Stimulated activated CD8-positive, alpha-beta memory T cell treated with anti-CD3 and anti-CD28 coated beads, Interleukin-7, amount 100 ng/mL, for 48 hours (primary cell): ENCODE measurements around the gene SOX10.

Experiments
- DNase-seq, 2 donors: peaks; one replicate each; pipeline ENCODE4 v3.0.0-alpha.2; 2020; ENCODE audit warnings: low read depth in 1 of 2; ENCODE audit errors: extremely low read depth in 1 of 2

The SOX10 gene

GRCh38 chr22:37983860-37984791 lies at the start of gene SOX10:
SOX10 (minus strand) TSS chr22:37984555; CDS start chr22:37983784, 771 bp downstream.
- no peak for DNase-seq

DNA sequence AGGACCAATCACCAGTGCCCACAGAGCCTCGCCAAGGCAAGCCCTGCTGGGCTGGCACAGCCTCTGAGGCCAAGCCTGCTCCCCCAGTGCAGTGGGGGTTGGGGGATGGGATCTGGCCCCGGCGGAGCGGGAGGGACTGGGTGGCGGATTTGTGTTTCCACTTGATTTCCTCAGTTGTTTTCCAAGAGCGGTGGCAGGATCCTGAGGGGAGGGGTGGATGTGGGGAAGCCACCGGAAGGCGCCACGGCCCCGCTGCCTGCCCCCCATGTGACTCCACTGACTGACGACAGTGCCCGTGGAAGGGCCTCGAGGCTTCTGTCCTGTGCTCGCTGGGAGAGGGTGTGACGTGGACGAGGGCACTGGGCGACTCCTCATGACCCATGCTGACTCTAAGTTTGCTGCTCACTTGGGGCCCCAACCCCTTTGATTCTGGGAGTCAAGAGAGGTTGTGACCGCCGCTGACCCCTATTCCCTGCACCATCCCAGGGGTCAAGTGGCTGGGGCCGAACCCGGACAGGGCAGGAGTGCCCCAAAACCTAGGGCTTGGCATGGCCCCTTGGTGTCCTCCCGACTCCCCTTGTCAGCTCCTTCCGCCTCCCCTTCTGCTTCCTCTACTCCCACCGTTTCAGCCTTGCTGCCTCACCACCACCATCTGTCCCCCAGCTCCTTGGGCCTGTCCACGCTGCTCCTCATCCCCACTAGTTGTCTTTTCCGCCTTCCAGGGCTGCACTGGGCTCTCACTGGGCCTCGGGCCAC lies 49.3 kb upstream of the SOX10 start:
- no peak for DNase-seq

DNA sequence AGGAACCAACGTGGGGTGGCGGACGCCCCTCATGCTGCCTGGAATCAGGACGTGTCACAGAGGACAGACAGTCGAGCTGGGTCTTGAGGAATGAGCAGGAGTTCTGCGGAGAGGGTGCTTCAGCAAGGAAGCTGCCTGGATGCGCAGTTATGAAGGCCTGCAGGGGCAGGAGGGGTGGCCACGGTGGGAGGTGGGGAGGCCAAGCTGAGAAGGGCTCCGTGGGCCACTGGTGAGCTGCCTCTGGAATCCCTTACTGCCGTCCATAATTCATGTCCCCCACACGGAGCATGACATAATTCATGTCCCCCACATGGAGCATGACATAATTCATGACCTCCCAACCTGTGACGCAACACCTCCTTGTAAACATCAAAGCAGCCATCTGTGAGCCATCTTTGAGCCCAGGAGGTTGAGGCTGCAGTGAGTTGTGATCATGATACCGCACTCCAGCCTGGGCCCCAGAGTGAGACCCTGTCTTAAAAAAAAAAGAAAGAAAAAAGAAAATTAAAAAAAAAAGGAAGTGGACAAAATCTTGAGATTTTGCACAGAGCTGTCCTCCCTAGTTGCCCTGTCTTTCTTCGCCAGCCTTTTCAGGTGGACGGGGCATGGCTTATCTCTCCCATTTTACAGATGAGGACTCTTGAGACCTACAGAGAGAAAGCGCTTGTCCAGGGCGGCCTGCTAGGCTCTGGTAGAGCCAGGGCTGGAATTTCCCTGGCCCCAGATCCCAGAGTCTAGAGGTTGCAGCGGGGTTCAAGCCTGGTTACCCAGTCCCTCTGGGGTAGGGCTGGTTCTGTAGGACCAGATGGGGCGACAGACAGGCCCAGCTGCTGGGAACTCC lies 48.5 kb upstream of the SOX10 start:
- no peak for DNase-seq

- DNase-seq = no peak
Measured at GRCh38 chr22:38031491-38031890, 47.1 kb upstream of the SOX10 start.

GRCh38 chr22:38030311-38031133 lies 46.2 kb upstream of the SOX10 start:
- DNase-seq = no peak

- no peak for DNase-seq
Measured at GRCh38 chr22:38029901-38030300, 45.5 kb upstream of the SOX10 start.

- no peak for DNase-seq
Measured at GRCh38 chr22:38029370-38029769, 45.0 kb upstream of the SOX10 start.

- no peak for DNase-seq
Measured at GRCh38 chr22:38028344-38029130, 44.2 kb upstream of the SOX10 start.

DNA sequence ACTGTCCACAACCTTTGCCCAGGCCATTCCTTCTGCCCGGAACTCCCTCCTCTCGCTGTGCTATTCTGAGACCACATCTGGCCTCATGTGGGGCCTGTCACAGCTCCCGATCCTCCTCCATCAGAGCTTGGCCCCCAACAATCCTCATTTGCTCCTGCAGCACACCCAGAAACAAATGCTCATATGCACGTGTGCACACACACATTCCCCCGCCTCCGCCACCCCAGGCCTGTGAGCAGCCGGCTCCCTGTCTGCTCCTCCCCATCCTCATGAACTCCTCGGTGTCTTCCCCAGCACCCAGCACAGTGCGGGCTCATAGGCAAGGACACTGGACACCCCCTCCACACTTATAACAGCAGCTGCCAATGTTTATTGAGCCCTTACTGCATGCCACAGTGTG lies 43.1 kb upstream of the SOX10 start:
- DNase-seq = no peak

DNA sequence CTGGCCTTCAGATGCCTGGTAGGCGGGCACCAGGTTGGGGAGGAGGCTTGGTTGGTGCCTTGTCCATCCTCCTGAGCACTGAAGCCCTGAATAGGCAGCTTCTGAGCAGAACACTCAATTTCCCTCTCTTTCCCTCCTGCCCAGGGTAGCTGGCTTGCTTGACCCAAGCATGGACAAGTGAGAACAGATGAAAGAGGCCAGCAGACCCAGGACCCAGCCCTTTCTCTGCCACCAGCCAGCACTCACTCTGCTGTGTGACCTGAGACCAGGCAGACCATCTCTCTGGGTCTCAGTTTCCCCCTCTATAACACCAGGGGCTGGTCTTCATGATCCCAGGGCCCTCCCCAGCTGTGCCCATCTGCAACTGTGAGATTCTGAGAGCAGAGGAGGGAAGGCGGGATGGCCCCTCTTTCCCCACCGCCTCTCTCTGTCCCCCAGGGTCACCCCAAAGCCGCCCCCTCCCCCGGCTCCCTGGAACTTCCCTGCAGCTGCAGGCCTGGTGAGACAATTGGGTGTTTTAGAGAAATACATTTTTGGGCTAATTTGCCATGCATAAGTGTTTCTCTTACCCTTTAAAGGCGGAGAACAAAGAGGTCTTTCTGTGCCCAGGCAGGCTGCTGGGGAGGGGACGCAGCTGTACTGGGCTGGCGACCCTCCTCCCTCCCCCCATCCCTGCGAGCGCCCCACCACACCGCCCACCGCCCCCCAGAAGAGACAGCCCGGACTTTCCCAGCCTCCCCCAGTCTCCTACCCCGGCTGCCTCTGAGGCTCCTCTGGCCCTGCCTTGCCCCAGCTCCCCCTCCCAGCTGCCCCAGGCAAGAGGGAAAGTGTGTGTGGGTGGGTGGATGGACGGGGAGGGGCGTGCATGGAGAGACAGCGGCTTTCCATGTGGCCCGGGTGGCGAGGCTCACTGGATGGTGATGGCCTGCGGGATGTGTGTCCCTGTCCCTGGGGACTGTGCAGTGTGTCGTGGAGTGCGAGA lies 42.1 kb upstream of the SOX10 start:
- DNase-seq = no peak

DNA sequence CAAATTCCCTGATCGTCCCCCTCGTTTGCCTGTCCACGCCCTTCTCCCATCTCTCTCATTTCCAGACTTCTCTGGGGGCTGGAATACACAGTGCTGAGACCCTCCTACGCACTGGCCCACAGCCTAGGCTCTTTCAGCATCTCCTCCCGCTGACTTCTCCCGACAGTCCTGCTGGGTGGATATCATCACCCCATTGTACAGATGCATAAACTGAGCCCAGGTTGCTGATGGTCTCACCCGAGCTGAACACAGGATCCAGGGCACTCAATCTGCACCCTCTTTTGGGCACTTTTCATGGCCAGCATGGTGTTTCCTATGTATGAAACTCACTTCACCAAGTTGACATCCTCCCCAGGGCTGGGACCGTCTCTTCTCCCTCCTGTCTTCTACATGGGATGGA lies 41.2 kb upstream of the SOX10 start:
- DNase-seq = no peak

DNA sequence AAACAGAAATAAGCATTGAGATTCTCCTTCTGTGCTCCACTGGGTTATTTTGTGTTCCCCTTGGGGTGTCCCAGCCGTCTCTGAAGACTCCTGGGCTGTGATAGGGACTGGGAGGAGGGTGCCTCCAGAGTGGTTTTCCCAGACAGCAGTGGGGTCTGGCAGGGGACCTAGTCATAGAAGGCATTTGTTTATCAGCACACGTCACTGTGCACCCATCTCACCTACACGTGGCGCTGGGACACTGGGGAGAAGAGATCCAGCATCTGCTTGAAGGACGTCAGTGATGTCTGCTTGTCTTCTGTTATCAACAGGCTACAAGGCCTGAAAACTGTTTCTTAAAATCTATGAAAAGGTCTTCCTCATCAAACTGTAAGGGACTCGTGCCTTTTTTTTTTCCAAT lies 38.7 kb upstream of the SOX10 start:
- DNase-seq = no peak

DNA sequence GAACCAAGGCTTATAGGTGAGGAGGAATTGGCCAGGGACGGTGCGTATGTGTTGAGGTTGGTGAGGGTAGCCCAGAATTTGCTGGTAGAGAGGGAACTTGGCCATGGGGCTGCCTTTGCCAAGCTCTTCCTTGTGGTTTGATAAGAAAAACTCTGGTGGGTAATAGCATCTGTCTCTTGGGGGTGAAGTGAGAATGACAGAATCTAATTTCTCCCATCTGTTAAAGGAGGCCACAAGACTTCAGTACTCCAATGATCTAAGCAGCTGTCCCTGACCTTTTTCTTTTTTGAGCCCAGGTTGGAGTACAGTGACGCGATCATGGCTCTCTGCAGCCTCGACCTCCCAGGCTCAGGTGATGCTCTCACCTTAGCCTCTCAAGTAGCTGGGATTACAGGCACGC lies 36.9 kb upstream of the SOX10 start:
- no peak for DNase-seq

- no peak for DNase-seq
Measured at GRCh38 chr22:38018938-38019827, 34.8 kb upstream of the SOX10 start.

DNA sequence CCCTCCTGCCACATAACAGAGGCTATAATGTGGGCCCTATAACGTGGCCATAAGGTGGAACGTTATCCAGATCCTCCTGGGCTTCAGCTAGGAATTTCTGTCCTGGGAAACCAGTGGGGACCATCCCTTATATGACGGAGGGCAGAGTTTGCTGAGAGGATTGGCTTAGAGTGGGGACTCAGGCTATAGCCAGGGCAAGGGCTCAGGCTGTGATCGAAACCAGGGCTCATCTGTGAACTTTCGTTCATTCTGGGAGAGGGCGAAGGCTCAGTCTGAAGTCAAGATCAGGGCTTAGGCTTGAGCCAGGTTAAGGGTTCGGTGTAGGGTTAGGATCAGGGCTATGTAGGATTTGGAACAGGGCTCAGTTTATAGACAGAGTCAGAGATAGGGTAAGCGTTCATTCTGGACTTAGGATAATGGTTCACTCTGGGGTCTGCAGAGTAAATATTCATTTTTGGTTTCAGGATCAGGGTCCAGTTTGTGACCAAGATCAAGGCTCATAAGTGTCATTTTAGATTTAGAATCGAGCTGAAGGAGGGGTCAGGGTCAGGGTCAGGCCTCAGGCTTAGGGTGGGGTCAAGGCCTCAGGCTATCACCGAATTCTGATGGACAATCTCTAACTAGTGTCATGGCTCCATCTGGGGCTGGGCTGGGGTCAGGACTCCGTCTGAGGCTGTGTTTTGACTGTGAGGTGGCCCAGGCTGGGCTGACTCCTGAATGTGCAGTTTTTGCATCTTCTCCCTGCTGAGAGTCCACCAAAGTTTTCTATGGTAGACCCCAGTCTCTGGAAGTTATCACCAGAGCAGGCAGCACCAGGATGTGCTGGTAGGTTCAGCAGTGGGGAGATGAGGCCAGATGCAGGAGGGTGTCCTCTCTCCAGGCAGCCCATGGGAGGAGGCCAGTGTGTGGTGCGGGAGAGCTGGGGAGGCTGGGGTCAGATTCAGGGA lies 33.9 kb upstream of the SOX10 start:
- no peak for DNase-seq

DNA sequence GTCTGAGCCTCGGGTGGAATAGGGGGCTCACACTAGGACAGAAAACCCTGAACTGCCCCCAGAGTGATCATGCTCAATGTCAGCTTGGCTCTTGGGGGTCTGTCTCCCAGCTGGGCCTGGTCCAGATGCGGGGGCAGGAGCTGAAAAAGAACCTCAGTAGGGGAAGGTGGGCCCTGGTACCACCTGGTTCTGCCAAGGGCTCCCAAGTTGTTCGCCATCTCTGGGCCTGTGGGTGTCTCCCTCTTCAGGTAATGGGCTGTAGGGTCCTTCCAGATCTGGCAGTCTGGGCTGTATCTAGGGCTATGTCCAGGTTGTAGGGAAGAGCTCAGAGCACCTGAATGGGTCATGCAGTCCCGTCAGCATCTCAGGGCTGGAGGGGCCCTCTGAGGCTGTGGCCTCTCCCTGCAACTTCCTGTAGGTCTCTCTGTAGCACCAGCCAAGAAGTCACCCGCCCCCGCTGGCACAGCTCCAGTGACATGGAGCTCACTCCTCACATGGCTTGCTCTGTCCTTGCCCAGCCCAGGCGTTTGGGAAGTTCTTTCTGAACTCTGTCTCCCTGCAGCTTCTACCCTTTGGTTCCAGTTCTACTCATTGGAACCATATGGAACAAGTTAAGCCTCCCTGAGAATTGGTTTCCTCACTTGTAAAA lies 33.0 kb upstream of the SOX10 start:
- no peak for DNase-seq
